HG03558 (cell line): ENCODE measurements around the gene LYSMD4.
A peak's percentile ranks its signal among the peaks of the same experiment; 100 is the strongest.

Source experiments
- ATAC-seq: cut with Tn5 transposase; IDR thresholded peaks from one replicate; pipeline ENCODE4 v1.9.1; 2021; ENCODE audit warnings: moderate number of reproducible peaks; ENCODE audit not compliant: unreplicated experiment; ENCODE audit errors: extremely low read depth

Gene LYSMD4

GRCh38 chr15:99732124-99732750 is 1.0 kb downstream of the LYSMD4 start:
- no peak for ATAC-seq

- ATAC-seq, result no peak
Observed at GRCh38 chr15:99731336-99732123, 1.7 kb downstream of the LYSMD4 start.

- ATAC-seq, result no peak
Observed at GRCh38 chr15:99729920-99730319, 3.3 kb downstream of the LYSMD4 start.

GRCh38 chr15:99729327-99729726 is 3.9 kb downstream of the LYSMD4 start:
- no peak for ATAC-seq

- ATAC-seq, result no peak
Observed at GRCh38 chr15:99728916-99729315, 4.3 kb downstream of the LYSMD4 start.

GRCh38 chr15:99727733-99728132 is 5.5 kb downstream of the LYSMD4 start:
- ATAC-seq, result no peak

- ATAC-seq, result no peak
Observed at GRCh38 chr15:99727330-99727729, 5.9 kb downstream of the LYSMD4 start.

- no peak for ATAC-seq
Observed at GRCh38 chr15:99726333-99726732, 6.9 kb downstream of the LYSMD4 start.

GRCh38 chr15:99722406-99722805 is 10.8 kb downstream of the LYSMD4 start:
- ATAC-seq, result no peak

GRCh38 chr15:99721896-99722295 is 11.3 kb downstream of the LYSMD4 start:
- ATAC-seq, result no peak

- no peak for ATAC-seq
Observed at GRCh38 chr15:99721104-99721778, 12.0 kb downstream of the LYSMD4 start.

- ATAC-seq, result no peak
Observed at GRCh38 chr15:99720533-99720932, 12.7 kb downstream of the LYSMD4 start.

- peak; percentile 74 for ATAC-seq
Observed at GRCh38 chr15:99719096-99719541, 14.1 kb downstream of the LYSMD4 start.

- no peak for ATAC-seq
Observed at GRCh38 chr15:99718421-99718820, 14.8 kb downstream of the LYSMD4 start.

- no peak for ATAC-seq
Observed at GRCh38 chr15:99717161-99718009, 15.9 kb downstream of the LYSMD4 start.

GRCh38 chr15:99716540-99717095 is 16.6 kb downstream of the LYSMD4 start:
- no peak for ATAC-seq

GRCh38 chr15:99712415-99712814 is 20.8 kb downstream of the LYSMD4 start:
- no peak for ATAC-seq

GRCh38 chr15:99711625-99712024 is 21.6 kb downstream of the LYSMD4 start:
- no peak for ATAC-seq

- ATAC-seq, result no peak
Observed at GRCh38 chr15:99709243-99709986, 23.8 kb downstream of the LYSMD4 start.
